Karpas-422 (cell line): ENCODE data around the gene IMPA2. TPM values are rescaled to one million over a fixed set of nuclear protein-coding genes. Genes with fewer than 3 reads are reported as not detected.
"Not testable (repeated sequence)": the region's sequence is repeated elsewhere in the genome, so short reads cannot be mapped to it uniquely, and the experiment has no call there.

ENCODE experiments used
- DNase-seq: peaks from one replicate; pipeline ENCODE4 v3.0.0-alpha.2; 2015
- H2AFZ ChIP-seq: fragments of 200-600 bp; sonication (generic); 2 replicates; pipeline ENCODE4 v1.6.1; 2014; ENCODE audit warnings: antibody characterized with exemption, low read length, mixed read lengths
- H3K27ac ChIP-seq: fragments of 200-600 bp; sonication (generic); 2 replicates; pipeline ENCODE4 v1.5.1; 2014; ENCODE audit warnings: mild to moderate bottlenecking, low read length, moderate library complexity
- H3K27me3 ChIP-seq: fragments of 200-600 bp; sonication (generic); 2 replicates; pipeline ENCODE4 v1.6.1; 2014; ENCODE audit warnings: low read length, mixed read lengths
- H3K36me3 ChIP-seq: fragments of 200-600 bp; sonication (generic); 2 replicates; pipeline ENCODE4 v1.6.1; 2014; ENCODE audit warnings: low read length, mixed read lengths; ENCODE audit not compliant: insufficient read depth
- H3K4me1 ChIP-seq: fragments of 200-600 bp; sonication (generic); 2 replicates; pipeline ENCODE4 v1.6.1; 2014; ENCODE audit warnings: mild to moderate bottlenecking, low read length, mixed read lengths
- H3K4me2 ChIP-seq: fragments of 200-600 bp; sonication (generic); 2 replicates; pipeline ENCODE4 v1.6.1; 2014; ENCODE audit warnings: low read length, low read depth, mild to moderate bottlenecking; ENCODE audit not compliant: poor library complexity, severe bottlenecking
- H3K4me3 ChIP-seq: fragments of 200-600 bp; sonication (generic); 2 replicates; pipeline ENCODE4 v1.5.1; 2014; ENCODE audit warnings: mild to moderate bottlenecking, antibody characterized with exemption, low read length, mixed read lengths
- H3K79me2 ChIP-seq: fragments of 200-600 bp; sonication (generic); 2 replicates; pipeline ENCODE4 v1.6.1; 2014; ENCODE audit warnings: mild to moderate bottlenecking, low read length, mixed read lengths
- H3K9ac ChIP-seq: fragments of 200-600 bp; sonication (generic); 2 replicates; pipeline ENCODE4 v1.6.0; 2014; ENCODE audit warnings: low read length
- H3K9me2 ChIP-seq: fragments of 200-600 bp; sonication (generic), shearing (Covaris generic); replicated peaks from 2 replicates; pipeline ENCODE4 v1.6.0; 2014; ENCODE audit warnings: mild to moderate bottlenecking, low read length, moderate library complexity; ENCODE audit not compliant: insufficient read depth
- H3K9me3 ChIP-seq: fragments of 300-700, 200-600 bp; sonication (generic); 2 replicates; pipeline ENCODE4 v1.6.1; 2014; ENCODE audit warnings: low read length, mixed read lengths
- H4K20me1 ChIP-seq: fragments of 200-600 bp; sonication (generic); 2 replicates; pipeline ENCODE4 v1.6.1; 2014; ENCODE audit warnings: mild to moderate bottlenecking, antibody characterized with exemption, low read length, low read depth; ENCODE audit not compliant: insufficient read depth
- total RNA-seq: library from RNA; depleted of rRNA; stranded (reverse); fragments of >200 nt; shearing (Covaris generic); gene quantifications from 2 replicates; pipeline ENCODE4 v1.2.3, GENCODE V29; 2014; ENCODE audit warnings: low replicate concordance

The IMPA2 gene
- total RNA-seq, 1 experiment from 2014 or later: 0.89 TPM

DNA sequence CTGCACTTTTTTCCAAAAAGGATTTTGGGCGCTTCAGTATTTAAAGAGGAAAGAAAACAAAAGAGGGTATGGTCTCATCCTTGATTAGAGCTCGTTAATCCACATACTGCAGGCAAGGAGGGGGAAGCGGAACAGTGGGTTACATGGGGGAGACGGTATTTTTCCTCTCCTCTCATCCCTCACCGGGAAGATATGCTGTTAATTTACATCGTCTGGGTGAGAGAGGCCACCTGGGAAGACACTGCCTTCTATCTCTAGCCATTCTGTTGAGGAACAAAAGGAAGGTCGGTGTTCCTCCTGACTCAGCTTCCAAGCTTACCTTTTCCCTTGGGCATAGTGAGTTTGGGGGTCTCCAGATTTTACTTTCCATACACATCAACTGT lies 52.3 kb downstream of the IMPA2 start:
- Histone ChIP-seq H4K20me1 (no peaks in the 10 kb centered on the region), H3K27me3 (no peaks in the 10 kb centered on the region), H3K4me3 (no peak overlapping the region), H3K27ac (no peak overlapping the region), H3K4me1 (no peaks in the 10 kb centered on the region), H3K79me2 (no peaks in the 10 kb centered on the region), H3K4me2 (no peak overlapping the region), H3K36me3 (no peaks in the 10 kb centered on the region), H3K9ac (no peak overlapping the region), H2AFZ (no peak overlapping the region), H3K9me2 (no peaks in the 10 kb centered on the region), H3K9me3 (no peaks in the 10 kb centered on the region)
- DNase-seq: no peak

DNA sequence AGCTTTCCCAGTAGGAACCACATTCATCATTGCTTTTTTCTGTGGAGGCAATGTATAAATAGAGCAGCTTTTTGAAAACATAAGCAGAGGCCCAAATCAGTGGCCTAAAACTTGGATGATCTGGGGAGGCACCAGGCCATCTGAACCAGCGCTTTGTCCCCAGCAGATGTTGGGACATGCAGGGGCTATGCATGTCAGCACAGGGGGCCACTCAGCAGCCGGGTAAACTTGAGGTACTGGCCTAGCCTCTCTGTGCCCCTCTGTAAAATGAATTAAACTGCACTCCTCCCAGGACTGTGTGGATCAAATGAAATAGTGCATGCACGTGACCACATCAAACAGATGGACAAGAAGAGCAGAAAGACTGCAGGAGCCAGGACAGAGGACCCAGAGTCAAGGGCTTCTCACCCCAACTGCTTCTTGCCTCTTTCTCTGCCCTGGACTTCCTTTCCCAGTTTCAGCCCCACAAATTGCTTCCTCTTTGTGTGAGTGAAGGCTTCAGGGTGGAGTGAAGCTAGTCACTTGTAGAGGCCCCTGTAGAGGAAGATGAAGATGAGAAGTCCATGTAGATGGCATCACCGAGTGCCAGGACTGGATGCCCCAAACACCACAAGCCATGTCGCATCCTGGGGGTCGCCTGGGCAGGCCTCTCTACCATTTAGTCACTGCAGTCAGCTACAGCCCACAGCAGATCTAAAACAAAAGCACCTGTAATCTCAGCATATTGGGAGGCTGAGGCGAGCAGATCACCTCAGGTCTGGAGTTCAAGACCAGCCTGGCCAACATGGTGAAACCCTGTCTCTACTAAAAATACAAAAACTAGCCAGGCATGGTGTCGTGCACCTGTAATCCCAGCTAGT lies 53.2 kb downstream of the IMPA2 start:
- no peaks in the 10 kb centered on the region for H3K9me3 ChIP-seq
- no peak overlapping the region for H3K4me2 ChIP-seq
- H4K20me1 ChIP-seq: no peaks in the 10 kb centered on the region
- no peaks in the 10 kb centered on the region for H3K36me3 ChIP-seq
- no peak overlapping the region for H3K4me3 ChIP-seq
- no peak for DNase-seq
- no peaks in the 10 kb centered on the region for H3K27me3 ChIP-seq
- H3K4me1 ChIP-seq: no peaks in the 10 kb centered on the region
- no peak overlapping the region for H3K9ac ChIP-seq
- H3K9me2 ChIP-seq: no peaks in the 10 kb centered on the region
- no peak overlapping the region for H3K27ac ChIP-seq
- H3K79me2 ChIP-seq: no peaks in the 10 kb centered on the region
- H2AFZ ChIP-seq: no peak overlapping the region

DNA sequence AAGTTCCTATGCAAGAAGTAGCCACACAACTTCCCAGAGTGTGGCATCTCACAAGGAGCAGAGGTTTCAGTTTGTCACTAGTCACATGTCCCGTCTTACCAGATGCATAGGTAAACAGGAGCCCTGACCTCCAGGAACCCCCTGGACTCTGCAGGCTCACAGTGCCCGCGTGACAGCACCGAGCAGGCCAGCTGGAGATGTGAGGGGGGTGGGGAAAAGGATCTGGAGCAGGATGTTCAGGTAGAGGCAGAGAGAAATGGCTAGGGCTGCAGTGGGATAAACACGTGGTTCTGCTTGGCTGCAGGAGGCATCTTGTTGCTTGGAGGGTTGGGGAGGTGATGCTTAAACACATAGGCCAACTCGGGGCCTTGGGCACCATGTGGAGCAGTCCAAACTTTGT lies 54.2 kb downstream of the IMPA2 start:
- H3K9me3 ChIP-seq: no peaks in the 10 kb centered on the region
- no peaks in the 10 kb centered on the region for H3K36me3 ChIP-seq
- no peaks in the 10 kb centered on the region for H3K9me2 ChIP-seq
- no peak overlapping the region for H3K27ac ChIP-seq
- H3K4me1 ChIP-seq: no peaks in the 10 kb centered on the region
- no peak overlapping the region for H3K4me3 ChIP-seq
- no peak overlapping the region for H2AFZ ChIP-seq
- H3K9ac ChIP-seq: no peak overlapping the region
- no peak for DNase-seq
- no peaks in the 10 kb centered on the region for H4K20me1 ChIP-seq
- no peak overlapping the region for H3K4me2 ChIP-seq
- H3K27me3 ChIP-seq: no peaks in the 10 kb centered on the region
- no peaks in the 10 kb centered on the region for H3K79me2 ChIP-seq

DNA sequence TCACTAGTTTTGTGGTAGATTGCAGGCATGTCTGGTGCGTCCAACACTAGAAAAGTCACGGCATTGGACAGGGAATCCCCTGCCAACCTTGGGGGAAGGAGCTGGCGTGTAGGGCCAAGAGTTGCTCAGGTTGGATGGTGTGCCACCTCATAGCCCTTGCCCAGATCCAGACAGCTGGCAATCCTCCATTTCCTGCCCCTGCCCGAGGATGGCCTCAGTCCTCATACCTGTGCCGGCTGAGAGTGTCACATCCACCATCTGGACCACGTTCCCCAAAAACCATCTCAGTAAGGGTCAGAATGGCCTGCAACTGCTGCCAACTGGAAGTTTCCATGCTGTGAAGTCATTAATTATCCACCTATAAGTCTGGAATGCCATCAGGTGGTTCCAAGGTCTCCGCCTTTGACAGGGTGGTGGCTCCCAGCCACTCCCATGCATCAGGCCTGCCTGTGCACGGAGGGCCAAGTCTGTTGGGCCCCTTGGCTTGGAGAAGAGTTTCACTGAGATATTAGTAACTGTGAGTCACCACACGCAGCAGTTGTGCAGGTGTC lies 55.0 kb downstream of the IMPA2 start:
- Histone ChIP-seq H3K9me2 (no peaks in the 10 kb centered on the region), H3K9me3 (no peaks in the 10 kb centered on the region), H2AFZ (no peak overlapping the region), H4K20me1 (no peaks in the 10 kb centered on the region), H3K4me1 (no peaks in the 10 kb centered on the region), H3K9ac (no peak overlapping the region), H3K4me3 (no peak overlapping the region), H3K4me2 (no peak overlapping the region), H3K27me3 (no peaks in the 10 kb centered on the region), H3K79me2 (no peaks in the 10 kb centered on the region), H3K27ac (no peak overlapping the region), H3K36me3 (no peaks in the 10 kb centered on the region)
- DNase-seq: no peak

DNA sequence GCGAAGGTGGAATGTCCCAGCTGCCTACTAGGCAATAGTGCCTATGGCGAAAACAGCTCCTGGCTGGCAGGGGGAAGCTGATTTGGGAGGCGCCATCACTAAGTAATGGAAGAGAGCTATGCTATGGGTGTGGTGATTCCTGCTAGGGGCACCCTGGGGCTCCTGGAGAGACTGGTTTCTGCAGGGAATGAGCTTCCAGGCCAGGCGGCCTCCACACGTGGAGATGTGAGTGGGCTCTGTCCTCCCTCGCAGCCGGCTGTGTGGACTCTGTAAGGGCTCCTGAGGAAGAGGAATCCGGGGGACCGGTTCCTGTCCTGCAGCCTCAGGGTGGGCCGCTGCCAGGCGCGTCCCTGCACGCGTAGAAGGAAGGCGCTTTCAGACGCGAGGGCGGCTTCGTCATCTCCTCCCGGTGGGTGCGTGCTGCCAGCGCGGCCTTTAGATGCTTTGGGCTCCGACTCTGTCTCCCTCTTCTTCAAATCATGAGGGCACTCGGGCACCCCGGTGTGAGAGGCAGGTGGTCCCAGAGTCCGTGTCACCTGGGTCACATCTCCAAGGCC lies 56.9 kb downstream of the IMPA2 start:
- Histone ChIP-seq H4K20me1 (no peaks in the 10 kb centered on the region), H2AFZ (no peak overlapping the region), H3K9me3 (no peaks in the 10 kb centered on the region), H3K27ac (no peak overlapping the region), H3K9ac (no peak overlapping the region), H3K4me2 (no peak overlapping the region), H3K4me1 (no peaks in the 10 kb centered on the region), H3K27me3 (no peaks in the 10 kb centered on the region), H3K4me3 (no peak overlapping the region), H3K9me2 (no peaks in the 10 kb centered on the region), H3K36me3 (no peaks in the 10 kb centered on the region), H3K79me2 (no peaks in the 10 kb centered on the region)
- DNase-seq: no peak

DNA sequence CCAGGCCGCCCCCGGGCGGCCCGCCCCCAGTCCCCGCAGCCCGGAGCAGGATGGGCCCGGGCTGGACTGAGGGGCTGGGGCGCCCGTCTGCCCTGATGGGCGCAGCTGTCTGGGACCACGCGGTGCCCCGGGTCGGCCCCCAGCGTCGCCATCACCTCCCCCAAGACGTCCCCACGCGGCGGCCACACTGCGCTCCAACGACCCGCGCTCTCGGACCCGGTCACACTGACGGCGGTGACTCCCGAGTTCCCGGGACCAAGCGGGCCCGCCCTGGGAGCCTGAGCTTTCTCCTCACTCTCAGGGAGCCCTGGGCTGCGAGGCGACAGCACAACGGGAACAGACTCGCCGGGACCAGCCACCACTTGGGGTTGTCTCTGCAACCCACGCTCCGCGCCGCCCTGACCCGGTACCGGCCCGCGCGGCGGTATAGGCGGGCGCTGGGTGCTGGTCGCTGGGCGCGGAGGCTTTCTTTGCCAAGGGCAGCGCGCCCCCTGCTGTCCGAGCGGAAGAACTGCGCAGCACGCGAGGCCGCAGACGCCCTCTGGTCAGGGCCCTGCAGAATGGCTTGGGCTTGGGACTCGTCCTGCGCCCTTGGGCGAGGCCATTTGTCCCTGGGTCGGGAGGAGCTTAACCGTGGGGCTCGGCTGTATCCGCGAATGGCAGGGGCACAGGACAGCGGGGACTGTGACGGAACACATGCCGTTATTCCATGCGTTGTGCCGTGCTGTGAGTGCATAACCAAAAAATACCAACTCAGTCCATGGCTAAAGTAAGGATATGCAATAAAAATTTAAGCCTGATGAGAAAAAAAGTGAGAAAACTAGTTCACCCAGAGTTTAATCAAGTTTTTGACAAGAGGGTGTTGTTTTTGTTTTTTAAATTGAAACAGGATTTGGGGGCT lies 57.6 kb downstream of the IMPA2 start:
- no peaks in the 10 kb centered on the region for H4K20me1 ChIP-seq
- peak; percentile 82 for DNase-seq

DNA sequence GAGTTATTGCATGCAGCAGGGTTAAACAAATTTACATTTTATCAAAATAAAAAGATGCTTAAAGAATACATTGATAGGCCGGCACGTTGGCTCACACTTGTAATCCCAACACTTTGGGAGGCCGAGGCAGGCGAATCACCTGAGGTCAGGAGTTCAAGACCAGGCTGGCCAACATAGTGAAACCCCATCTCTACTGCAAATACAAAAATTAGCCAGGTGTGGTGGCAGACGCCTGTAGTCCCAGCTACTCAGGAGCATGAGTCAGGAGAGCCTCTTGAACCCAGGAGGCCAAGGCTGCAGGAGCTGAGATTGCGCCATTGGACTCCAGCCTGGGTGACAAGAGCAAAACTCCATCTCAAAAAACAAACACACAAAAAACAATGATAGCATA lies 58.2 kb downstream of the IMPA2 start:
- H2AFZ ChIP-seq, H3K9me2 ChIP-seq, H3K36me3 ChIP-seq, DNase-seq, H3K27me3 ChIP-seq, H3K4me2 ChIP-seq, H3K4me1 ChIP-seq, H3K79me2 ChIP-seq, H3K27ac ChIP-seq, H3K9ac ChIP-seq, H3K4me3 ChIP-seq, H4K20me1 ChIP-seq, H3K9me3 ChIP-seq: not testable (repeated sequence)

More for the DNA sequence above, 57.6 kb downstream of the IMPA2 start:
- H3K4me2 ChIP-seq: peak overlapping the region; percentile 13
- H3K36me3 ChIP-seq: no peaks in the 10 kb centered on the region
- H3K9me2 ChIP-seq: no peaks in the 10 kb centered on the region
- H3K9ac ChIP-seq: no peak overlapping the region
- no peak overlapping the region for H3K4me3 ChIP-seq
- H3K9me3 ChIP-seq: no peaks in the 10 kb centered on the region
- no peaks in the 10 kb centered on the region for H3K79me2 ChIP-seq
- H3K27me3 ChIP-seq: no peaks in the 10 kb centered on the region
- H3K4me1 ChIP-seq: no peaks in the 10 kb centered on the region
- H2AFZ ChIP-seq: no peak overlapping the region
- H3K27ac ChIP-seq: no peak overlapping the region

DNA sequence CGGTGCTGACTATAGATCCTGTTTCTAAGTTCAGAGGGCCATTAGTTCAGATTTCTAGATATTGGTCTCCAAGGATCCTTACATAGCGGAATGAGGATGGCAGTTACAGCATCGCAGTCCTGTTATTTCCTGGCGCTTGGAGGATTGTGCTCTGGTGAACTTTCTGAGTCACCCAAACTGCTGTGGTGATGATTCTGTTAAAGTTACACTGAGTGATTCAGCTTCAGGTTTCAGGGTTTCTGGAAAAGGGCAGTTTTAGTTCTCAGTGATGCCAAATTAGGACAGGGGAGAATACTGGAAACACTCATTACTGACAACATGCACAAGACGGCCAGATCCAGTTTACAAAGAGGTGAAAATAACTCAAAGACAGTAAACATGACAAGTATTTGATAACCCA lies 60.3 kb downstream of the IMPA2 start:
- no peak overlapping the region for H3K9ac ChIP-seq
- DNase-seq: no peak
- H3K27me3 ChIP-seq: no peaks in the 10 kb centered on the region
- H3K4me2 ChIP-seq: no peak overlapping the region
- H3K9me3 ChIP-seq: no peaks in the 10 kb centered on the region
- no peaks in the 10 kb centered on the region for H4K20me1 ChIP-seq
- H3K9me2 ChIP-seq: no peaks in the 10 kb centered on the region
- no peak overlapping the region for H2AFZ ChIP-seq
- no peak overlapping the region for H3K4me3 ChIP-seq
- no peaks in the 10 kb centered on the region for H3K4me1 ChIP-seq
- H3K27ac ChIP-seq: no peak overlapping the region
- H3K36me3 ChIP-seq: no peaks in the 10 kb centered on the region
- no peaks in the 10 kb centered on the region for H3K79me2 ChIP-seq
